HFFc6 (cell line): ENCODE data around the gene CCT2. TPM values are rescaled to one million over a fixed set of nuclear protein-coding genes. Genes with fewer than 3 reads are reported as not detected.
"Not testable (repeated sequence)": the region's sequence is repeated elsewhere in the genome, so short reads cannot be mapped to it uniquely, and the experiment has no call there.

Experiments
- DNase-seq: peaks from one replicate; pipeline ENCODE4 v3.0.0-alpha.2; 2018
- H3K27ac Mint-ChIP-seq: 2 replicates; pipeline ENCODE4 v1.8.0; 2020; ENCODE audit warnings: mild to moderate bottlenecking, mixed read lengths
- H3K27me3 Mint-ChIP-seq: 2 replicates; pipeline ENCODE4 v1.8.0; 2021; ENCODE audit warnings: mild to moderate bottlenecking, moderate library complexity, mixed read lengths; ENCODE audit not compliant: insufficient read depth
- H3K36me3 Mint-ChIP-seq: 2 replicates; pipeline ENCODE4 v1.8.0; 2021; ENCODE audit warnings: low read depth, mixed read lengths
- H3K4me1 Mint-ChIP-seq: 2 replicates; pipeline ENCODE4 v1.8.0; 2020; ENCODE audit warnings: low read depth, mixed read lengths
- H3K4me3 Mint-ChIP-seq: 2 replicates; pipeline ENCODE4 v1.8.0; 2020; ENCODE audit warnings: mild to moderate bottlenecking, moderate library complexity, mixed read lengths
- H3K9me3 Mint-ChIP-seq: 2 replicates; pipeline ENCODE4 v1.8.0; 2020; ENCODE audit warnings: mild to moderate bottlenecking, mixed read lengths
- CTCF ChIP-seq: fragments of 200-600 bp; sonication (generic); IDR thresholded peaks from 2 replicates; pipeline ENCODE4 v1.5.0; 2021; ENCODE audit warnings: antibody characterized with exemption, mild to moderate bottlenecking
- total RNA-seq, 6 experiments: library from RNA; stranded (reverse); fragmentation: NEBNext Ultra II Directional; extraction: Animal tissue kit (Norgen Biotek cat#: 25700); gene quantifications; 2 replicates in 1 of 6; 3 replicates in 5 of 6; pipeline ENCODE4 v1.2.3, GENCODE V29; 2021

The CCT2 gene
- total RNA-seq, 6 experiments from 2014 or later: 229 to 305 (median 232) TPM

GRCh38 chr12:69600804-69601203 is 15.5 kb downstream of the CCT2 start:
- Mint-ChIP-seq H3K27me3 (peaks cover 4% of the 10 kb centered on the region; the same call in 1 of the 2 replicates), H3K9me3 (no peaks in the 10 kb centered on the region), H3K4me3 (no peak overlapping the region), H3K4me1 (no peaks in the 10 kb centered on the region), H3K36me3 (peaks cover 62% of the 10 kb centered on the region), H3K27ac (no peak overlapping the region)
- DNase-seq: no peak
- TF ChIP-seq CTCF: no peak

GRCh38 chr12:69601962-69602685 is 16.9 kb downstream of the CCT2 start:
- H3K4me3 Mint-ChIP-seq: no peak overlapping the region
- H3K4me1 Mint-ChIP-seq: no peaks in the 10 kb centered on the region
- H3K36me3 Mint-ChIP-seq: peaks cover 54% of the 10 kb centered on the region
- H3K27me3 Mint-ChIP-seq: peaks cover 4% of the 10 kb centered on the region; the same call in 1 of the 2 replicates
- H3K27ac Mint-ChIP-seq: no peak overlapping the region
- DNase-seq: no peak
- no peaks in the 10 kb centered on the region for H3K9me3 Mint-ChIP-seq
- TF ChIP-seq CTCF: no peak

- Mint-ChIP-seq H3K4me1 (peaks cover 2% of the 10 kb centered on the region; the same call in 1 of the 2 replicates), H3K4me3 (no peak overlapping the region), H3K36me3 (peaks cover 45% of the 10 kb centered on the region), H3K9me3 (no peaks in the 10 kb centered on the region), H3K27ac (no peak overlapping the region), H3K27me3 (peaks cover 4% of the 10 kb centered on the region; the same call in 1 of the 2 replicates)
- no peak for DNase-seq
- no peak; the same call in 1 of the 2 replicates for TF ChIP-seq CTCF
These were observed 17.7 kb downstream of the CCT2 start for GRCh38 chr12:69602954-69603353.

GRCh38 chr12:69603556-69603955 is 18.3 kb downstream of the CCT2 start:
- DNase-seq, H3K4me1 Mint-ChIP-seq, H3K9me3 Mint-ChIP-seq, H3K27ac Mint-ChIP-seq, H3K27me3 Mint-ChIP-seq, H3K4me3 Mint-ChIP-seq: not testable (repeated sequence)
- peaks cover 42% of the 10 kb centered on the region for H3K36me3 Mint-ChIP-seq

GRCh38 chr12:69604275-69604674 is 19.0 kb downstream of the CCT2 start:
- not testable (repeated sequence) for H3K4me1 Mint-ChIP-seq, H3K27ac Mint-ChIP-seq, H3K9me3 Mint-ChIP-seq, H3K27me3 Mint-ChIP-seq, H3K4me3 Mint-ChIP-seq, DNase-seq
- H3K36me3 Mint-ChIP-seq: peaks cover 38% of the 10 kb centered on the region

- no peak overlapping the region for H3K4me3 Mint-ChIP-seq
- TF ChIP-seq CTCF: no peak
- no peaks in the 10 kb centered on the region for H3K9me3 Mint-ChIP-seq
- H3K4me1 Mint-ChIP-seq: peaks cover 7% of the 10 kb centered on the region; the same call in 1 of the 2 replicates
- H3K27me3 Mint-ChIP-seq: peaks cover 10% of the 10 kb centered on the region
- peaks cover 6% of the 10 kb centered on the region for H3K36me3 Mint-ChIP-seq
- no peak for DNase-seq
- no peak overlapping the region for H3K27ac Mint-ChIP-seq
These were observed 22.9 kb downstream of the CCT2 start for GRCh38 chr12:69608114-69608513.
